NCI-H1417 treated with DMSO at 0.1 percent for 48 hours (cell line): ENCODE results near the gene ZIC4.

ENCODE experiments used
- DNase-seq: peaks from one replicate; lab custom pipeline; 2025; lab: John Stamatoyannopoulos, UW

ZIC4 gene

DNA sequence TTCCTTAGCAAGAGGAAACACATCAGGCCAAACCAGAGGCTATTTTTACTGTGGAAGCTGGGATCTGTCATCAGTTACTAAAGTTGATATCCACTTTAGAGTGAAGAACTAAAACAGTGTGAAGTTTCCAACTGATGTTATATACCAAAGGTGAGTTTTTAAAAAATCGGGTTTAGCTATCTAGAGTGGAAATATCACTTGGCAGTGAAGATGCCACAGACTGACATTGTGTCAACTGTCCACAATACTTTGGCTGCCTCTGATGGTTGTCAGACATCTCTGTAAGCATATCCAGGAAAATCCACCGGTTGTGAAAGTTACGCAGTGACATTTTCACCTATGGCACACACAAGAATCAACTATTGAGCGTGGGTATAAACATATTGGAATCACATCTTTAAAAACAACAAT is 12.0 kb upstream of the ZIC4 start:
- DNase-seq = no peak

GRCh38 chr3:147417551-147418295 is 11.4 kb upstream of the ZIC4 start:
- DNase-seq = no peak

DNA sequence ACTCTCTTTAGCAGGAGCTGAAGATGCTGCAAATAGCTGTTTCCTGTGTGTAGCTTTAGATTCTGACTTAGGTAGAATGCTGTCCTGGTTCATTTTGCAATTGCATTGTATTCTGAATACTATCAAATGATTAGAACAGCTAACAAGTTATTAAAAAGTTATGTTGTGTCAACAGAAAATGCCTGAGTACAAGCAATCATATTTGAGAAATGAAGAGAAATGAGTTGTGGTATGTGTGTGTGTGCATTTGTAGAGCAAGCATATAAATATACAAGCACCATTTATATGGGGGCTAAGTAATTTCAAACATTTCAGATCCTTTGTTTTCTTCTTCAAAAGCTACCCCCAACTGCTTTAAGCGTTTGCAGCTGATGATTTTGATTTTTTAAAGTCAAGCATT is 10.6 kb upstream of the ZIC4 start:
- no peak for DNase-seq

DNA sequence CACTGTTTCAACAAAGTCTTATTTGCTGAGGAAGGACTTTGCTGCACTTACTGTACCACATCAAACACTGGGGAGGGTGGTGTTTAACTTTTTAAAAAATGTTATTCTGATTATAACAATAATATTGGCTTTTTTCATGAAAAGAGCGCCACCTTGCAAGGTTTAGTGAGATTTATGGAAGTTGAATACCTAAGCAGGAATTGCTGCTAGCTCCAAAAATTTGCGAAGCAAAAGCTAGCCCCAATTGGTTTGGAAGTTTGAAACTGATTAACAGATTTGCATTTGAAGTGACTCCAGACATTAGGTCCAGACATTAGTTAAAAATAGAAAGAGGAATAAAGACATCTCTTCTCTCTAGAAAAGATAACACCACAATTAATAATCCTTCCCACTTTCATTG is 9.5 kb upstream of the ZIC4 start:
- no peak for DNase-seq

- no peak for DNase-seq
Measured at GRCh38 chr3:147415286-147415685, 8.9 kb upstream of the ZIC4 start.

DNA sequence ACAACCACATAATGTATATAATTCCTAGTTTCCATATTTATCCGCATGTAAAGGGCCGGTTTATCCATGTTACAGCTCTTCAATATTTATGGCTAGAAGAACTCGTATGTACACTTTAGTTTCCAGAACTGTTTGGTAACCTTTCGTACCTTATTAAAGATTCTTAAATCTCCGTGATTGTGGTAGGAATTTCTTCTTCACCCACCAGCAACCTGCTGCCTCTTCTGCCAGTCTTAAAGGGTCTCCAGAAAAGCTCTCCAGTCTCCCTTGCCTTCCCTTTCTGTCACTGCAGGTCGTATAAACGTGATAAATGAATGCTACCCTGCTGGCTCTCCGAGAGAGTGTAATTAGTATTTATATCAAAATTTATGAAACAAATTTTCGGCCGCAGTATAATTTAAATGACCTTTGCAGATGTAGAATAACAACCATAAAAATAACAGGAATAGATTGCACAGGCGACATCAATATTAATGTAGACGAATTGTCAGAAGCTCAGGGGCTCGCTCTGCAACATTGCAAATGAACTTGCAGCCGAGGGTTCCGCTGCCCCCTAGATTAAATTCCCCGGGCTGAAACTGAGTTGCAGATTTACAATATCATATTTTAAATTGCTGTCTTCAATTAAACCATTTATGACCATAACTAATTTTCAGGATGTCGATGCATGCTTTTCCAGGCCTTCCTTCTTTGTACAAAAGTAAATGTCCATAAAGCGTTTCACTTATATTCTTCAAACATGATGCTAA is 8.2 kb upstream of the ZIC4 start:
- no peak for DNase-seq

DNA sequence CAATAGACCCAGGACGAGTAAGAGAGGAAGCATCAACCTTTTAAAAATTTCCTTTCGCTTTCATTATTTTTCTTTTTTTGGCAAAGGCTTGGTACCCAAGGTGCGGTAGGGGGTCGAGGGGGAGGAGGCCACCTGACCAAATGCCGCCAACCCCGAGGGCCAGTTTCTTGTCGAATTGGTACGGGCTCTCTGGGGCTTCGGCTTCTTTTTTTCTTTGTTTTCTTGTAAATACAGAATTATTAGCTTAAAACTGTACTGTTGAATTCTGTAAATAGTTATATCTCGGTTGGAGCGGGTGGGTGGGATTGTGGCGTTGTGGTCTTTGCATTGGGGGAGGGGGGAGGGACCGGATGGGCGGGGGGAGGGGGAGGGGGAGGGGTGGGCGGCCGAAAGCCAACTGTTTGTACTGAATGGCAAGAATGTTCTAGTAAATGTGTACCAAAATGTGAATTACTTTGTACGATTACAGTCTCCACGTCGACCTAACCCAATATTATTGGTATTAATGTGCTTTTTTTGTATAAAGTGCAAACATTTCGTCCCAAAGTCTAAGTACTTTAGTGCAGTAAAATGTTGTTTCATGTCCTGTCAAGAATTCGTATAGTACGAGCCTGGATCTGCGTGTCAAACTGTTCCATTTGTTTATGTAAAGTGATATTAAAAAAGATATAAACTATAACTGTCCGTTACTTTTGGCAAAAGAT is 7.5 kb upstream of the ZIC4 start:
- no peak for DNase-seq

DNA sequence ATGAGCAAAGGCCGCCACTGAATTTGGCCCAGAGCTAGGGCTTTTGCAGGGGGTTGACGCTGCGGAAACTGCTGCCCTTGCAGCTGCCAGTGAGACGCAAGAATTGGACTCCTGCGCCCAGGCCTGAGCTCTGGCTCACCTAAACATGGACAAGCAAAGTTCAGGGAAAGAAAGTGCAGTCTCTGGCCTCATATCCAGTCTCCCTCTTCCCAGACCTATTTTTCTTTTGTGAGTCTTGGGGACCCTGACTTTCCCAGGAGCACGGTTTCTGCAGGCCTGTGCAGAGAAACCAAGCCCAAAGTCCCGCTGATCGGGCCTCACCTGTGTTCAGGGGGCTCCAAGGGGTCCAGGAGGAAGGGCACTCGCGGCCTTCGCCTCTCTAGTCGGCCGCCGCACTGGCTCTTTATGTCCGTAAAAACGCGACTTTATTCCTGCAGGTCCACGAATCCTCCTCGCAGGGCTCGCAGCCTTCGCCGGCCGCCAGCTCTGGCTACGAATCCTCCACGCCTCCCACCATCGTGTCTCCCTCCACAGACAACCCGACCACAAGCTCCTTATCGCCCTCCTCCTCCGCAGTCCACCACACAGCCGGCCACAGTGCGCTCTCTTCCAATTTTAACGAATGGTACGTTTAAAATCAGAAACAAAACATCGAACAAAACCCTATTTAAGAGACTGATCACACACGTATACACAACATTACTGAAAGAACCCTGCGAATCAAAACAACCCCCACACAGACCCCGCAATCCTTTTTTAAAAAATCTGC is 6.8 kb upstream of the ZIC4 start:
- no peak for DNase-seq

DNA sequence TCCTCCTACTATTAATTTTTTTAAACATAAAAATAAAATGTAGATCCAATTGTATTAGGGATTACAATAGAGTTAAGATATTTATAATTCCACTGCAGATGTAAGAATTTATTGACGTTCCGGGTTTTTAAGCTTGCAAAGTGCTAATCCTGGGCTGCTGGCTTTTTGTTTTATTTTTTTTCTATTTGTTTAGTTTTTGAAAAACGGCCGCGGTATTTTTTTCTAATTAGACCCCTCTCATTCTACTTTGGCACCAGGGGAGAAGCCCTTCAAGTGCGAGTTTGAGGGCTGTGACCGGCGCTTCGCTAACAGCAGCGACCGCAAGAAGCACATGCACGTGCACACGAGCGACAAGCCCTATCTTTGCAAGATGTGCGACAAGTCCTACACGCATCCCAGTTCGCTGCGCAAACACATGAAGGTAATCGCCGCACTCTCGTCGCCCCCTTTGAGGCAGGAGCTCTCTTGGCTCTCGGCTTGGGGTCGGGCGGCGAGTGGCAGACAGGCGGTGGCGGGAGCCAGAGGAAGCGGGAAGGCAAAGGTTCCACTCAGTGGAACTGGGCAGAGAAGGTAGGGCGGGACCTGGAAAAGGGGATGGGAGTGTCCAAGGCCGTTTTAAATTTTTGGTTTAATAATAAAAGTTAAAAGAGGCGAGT is 6.0 kb upstream of the ZIC4 start:
- no peak for DNase-seq

- DNase-seq = no peak
Measured at GRCh38 chr3:147411815-147412241, 5.5 kb upstream of the ZIC4 start.

DNA sequence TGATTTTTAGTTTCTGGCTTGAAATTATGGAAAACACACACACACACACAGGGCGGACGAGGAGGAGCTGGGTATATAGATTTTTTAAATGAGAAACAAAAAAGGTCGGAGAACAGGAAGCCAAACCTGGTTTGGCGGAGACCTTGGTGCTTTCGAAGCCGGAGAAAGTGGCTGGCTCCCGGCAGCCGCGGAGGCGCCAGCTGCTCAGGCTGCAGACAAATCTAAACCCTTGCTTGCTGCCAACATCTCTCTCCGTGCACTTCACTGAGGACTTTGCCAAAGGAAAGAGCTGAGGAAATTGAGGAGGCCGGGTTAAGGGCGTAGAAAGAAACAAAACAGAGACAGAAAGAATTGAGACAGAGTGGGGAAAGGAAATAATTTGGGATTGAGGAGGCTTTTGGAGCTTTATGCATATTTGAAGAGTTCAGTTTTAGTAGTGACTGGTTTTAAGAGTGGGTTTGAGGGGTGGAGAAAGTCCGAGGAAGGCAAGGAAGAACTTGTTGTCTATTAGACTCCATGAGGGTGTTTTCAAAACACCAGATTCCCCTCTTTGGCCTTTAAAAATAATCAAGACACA is 5.0 kb upstream of the ZIC4 start:
- DNase-seq = no peak

- DNase-seq = no peak
Measured at GRCh38 chr3:147410526-147411237, 4.3 kb upstream of the ZIC4 start.

DNA sequence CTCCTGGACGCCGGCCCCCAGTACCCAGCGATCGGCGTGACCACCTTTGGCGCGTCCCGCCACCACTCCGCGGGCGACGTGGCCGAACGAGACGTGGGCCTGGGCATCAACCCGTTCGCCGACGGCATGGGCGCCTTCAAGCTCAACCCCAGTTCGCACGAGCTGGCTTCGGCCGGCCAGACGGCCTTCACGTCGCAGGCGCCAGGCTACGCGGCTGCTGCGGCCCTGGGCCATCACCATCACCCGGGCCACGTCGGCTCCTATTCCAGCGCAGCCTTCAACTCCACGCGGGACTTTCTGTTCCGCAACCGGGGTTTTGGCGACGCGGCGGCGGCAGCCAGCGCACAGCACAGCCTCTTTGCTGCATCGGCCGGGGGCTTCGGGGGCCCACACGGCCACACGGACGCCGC is 3.8 kb upstream of the ZIC4 start:
- DNase-seq = no peak

DNA sequence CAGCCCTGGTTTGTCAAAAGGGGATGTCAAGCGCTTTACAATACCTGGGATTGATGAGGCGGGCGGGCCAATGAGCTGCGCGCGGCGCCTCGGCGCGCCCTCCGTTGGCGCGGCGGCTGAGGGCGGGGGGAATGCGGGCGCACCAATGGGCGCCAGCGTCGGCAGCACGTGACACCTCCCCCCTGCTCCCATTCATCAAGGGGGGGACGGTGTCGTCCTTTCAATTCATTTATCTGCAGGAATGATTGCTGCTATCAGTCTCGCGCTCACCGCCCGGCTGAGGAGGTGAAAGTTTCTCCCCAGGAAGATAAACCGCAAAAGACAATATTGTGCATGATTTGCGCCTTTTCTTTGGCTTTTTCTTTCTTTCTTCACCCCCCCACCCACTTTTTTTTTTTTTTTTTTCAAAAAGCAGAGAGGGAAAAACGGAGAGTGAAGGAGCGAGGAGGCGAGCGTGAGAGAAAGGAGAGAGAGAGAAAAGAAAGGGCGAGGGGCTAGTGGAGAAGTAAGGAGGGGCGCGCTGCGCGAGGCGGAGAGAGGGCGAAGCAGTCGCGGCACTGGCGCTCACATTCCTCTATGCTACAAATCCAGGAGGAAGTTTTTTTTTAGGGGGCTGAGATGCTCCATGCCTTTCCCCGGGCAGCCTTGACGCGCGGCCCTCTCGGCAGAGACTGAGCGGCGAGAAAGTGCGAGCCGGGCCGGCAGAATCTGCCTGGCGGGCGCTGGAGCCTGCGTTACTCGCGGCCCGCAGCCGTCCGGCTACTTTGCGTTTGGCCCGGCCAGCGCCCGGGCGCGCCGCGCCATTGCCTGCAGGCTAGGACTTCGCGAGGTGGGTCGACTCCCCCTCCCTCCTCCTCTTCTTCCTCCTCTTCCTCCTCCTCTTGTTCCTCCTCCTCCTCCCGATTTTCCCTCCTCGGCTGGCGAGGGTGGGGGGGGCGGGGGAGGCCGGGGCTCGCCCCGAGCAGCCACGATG is 3.1 kb upstream of the ZIC4 start, which contains the start of gene ZIC1:
Gene ZIC1 (plus strand): TSS at position 223 of the 973 bp plus-strand sequence. CDS start 748 bp downstream, at position 971.
- no peak for DNase-seq

DNA sequence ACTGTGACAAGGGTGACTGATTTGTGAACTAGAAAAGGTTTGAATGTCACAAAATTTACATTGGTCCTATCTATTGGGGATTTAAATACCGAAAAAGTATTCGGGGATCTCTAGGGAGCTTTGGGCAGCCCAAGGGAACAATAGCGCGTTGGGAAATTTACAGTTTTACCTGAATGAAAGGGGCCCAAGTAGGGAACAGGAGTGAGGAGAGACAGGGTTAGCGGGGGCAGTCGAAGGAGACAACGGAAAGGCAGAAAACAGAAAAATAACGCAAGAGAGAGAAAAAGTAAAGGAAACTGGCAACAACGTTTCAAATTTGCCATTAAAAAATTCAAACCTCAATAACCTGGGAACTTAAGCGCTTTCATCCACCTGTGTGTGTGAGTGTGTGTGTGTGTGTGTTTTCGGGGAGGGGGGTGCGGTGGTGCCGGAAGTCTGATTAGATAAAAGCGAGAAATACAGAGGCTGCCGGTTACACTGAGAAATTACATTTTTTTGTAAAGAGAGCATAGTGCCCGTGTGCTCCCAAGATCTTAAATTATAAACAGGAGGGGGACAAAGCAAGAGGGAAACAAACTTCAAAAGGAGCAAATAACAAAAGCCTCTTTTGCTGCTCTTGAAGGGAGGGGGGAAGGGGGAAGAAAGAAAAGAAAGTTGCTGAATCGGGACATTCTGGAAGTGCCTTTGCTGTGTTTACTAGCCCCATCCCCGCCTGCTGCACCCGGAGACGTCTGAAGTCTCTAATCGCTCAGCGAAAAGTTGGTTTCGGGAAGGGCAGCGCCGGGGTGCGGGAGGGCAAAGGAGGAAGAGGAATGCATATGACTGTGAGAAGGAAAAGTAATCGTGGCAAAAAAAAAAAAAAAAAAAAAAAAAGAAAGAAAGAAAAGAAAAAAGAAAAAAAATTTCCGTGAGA is 2.1 kb upstream of the ZIC4 start:
- no peak for DNase-seq

DNA sequence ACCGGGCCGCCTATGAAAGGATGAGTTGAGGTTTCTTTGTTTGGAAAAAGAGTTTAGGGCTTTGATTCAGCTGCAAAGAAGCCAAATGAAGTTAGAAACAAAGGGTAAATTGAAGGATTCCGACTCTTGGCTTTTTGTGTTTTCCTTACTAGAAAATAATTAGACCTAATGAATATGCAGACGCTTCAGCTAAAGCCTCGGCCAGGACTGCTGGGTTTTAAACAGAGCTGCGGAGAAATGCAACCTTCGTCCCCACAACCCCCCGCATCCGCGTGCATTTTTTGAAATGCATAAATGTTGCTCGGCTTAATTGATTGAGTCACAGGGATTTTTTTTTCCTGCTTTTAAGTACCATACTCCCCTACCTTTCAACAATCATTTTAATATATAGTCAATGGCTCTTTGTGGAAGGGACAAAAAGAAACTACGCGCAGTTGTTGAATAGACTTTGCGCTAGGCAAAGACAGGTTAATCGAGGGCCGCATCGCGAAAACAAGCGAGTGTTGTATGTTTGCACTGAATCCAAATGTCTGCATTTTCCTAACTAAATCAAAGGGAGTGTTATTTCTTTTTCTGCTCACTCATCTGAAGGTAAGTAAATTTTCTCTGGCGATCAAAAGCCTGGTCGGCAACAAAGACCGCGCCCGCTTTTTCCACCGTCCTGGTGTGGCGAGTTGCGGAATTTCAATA is 1.3 kb upstream of the ZIC4 start:
- no peak for DNase-seq

- no peak for DNase-seq
Measured at GRCh38 chr3:147407114-147407497, 763 bp upstream of the ZIC4 start.
